SU-DHL-6 (cell line): ENCODE data around the gene CRADD.

ENCODE experiments used
- H2AFZ ChIP-seq: fragments of 200-600 bp; sonication (generic); 2 replicates; pipeline ENCODE4 v1.6.1; 2014; ENCODE audit warnings: low read depth, mild to moderate bottlenecking, moderate library complexity, mixed read lengths, antibody characterized with exemption, low read length; ENCODE audit not compliant: severe bottlenecking
- H3F3A ChIP-seq: fragments of 200-600 bp; shearing (Covaris generic); 2 replicates; pipeline ENCODE4 v1.6.0; 2016; ENCODE audit warnings: antibody characterized with exemption, mild to moderate bottlenecking; ENCODE audit not compliant: insufficient read depth
- H3K27ac ChIP-seq: fragments of 200-600 bp; sonication (generic); 2 replicates; pipeline ENCODE4 v1.5.1; 2016; ENCODE audit warnings: low read depth, mild to moderate bottlenecking, low read length, moderate library complexity, mixed read lengths
- H3K27me3 ChIP-seq: fragments of 200-600 bp; sonication (generic), shearing (Covaris generic); 2 replicates; pipeline ENCODE4 v1.6.0; 2014; ENCODE audit warnings: mild to moderate bottlenecking, low read length
- H3K36me3 ChIP-seq: fragments of 200-600 bp; sonication (generic); 2 replicates; pipeline ENCODE4 v1.6.1; 2014; ENCODE audit warnings: mild to moderate bottlenecking, low read length, mixed read lengths
- H3K4me2 ChIP-seq: fragments of 300-600, 200-600 bp; shearing (Covaris generic), sonication (generic); 2 replicates; pipeline ENCODE4 v1.6.0; 2014; ENCODE audit warnings: low read length, low read depth, mild to moderate bottlenecking; ENCODE audit not compliant: poor library complexity, severe bottlenecking
- H3K4me3 ChIP-seq: fragments of 200-600 bp; sonication (generic); 2 replicates; pipeline ENCODE4 v1.5.1; 2014; ENCODE audit warnings: antibody characterized with exemption, low read length, mild to moderate bottlenecking, mixed read lengths; ENCODE audit not compliant: insufficient read depth, poor library complexity, severe bottlenecking
- H3K79me2 ChIP-seq: fragments of 200-600 bp; sonication (generic); 2 replicates; pipeline ENCODE4 v1.6.1; 2014; ENCODE audit warnings: mild to moderate bottlenecking, low read length, moderate library complexity; ENCODE audit not compliant: insufficient read depth
- H3K9ac ChIP-seq: fragments of 200-600 bp; sonication (generic); 2 replicates; pipeline ENCODE4 v1.7.0; 2014; ENCODE audit warnings: mild to moderate bottlenecking, low read length
- H3K9me2 ChIP-seq: fragments of 200-600 bp; sonication (generic); replicated peaks from 2 replicates; pipeline ENCODE4 v1.6.1; 2014; ENCODE audit warnings: low read length; ENCODE audit not compliant: insufficient read depth
- H3K9me3 ChIP-seq: fragments of 200-600 bp; sonication (generic); 2 replicates; pipeline ENCODE4 v1.6.1; 2014; ENCODE audit warnings: low read length, mixed read lengths; ENCODE audit not compliant: insufficient read depth
- H4K20me1 ChIP-seq: fragments of 200-600 bp; sonication (generic); 2 replicates; pipeline ENCODE4 v1.6.1; 2014; ENCODE audit warnings: low read depth, mild to moderate bottlenecking, antibody characterized with exemption, low read length, moderate library complexity, mixed read lengths
- EZH2phosphoT487 ChIP-seq: fragments of 200-600 bp; sonication (generic), shearing (Covaris generic); conservative IDR thresholded peaks from 2 replicates; pipeline ENCODE4 v1.6.1; 2018; ENCODE audit warnings: mild to moderate bottlenecking, antibody characterized with exemption, low read length, moderate library complexity, mixed read lengths
- TF ChIP-seq, protein P1 (sequence below): fragments of 200-600 bp; sonication (generic); IDR thresholded peaks from one replicate; pipeline ENCODE4 v1.5.1; 2017; ENCODE audit warnings: antibody characterized with exemption, mild to moderate bottlenecking, low read length, moderate library complexity; ENCODE audit not compliant: insufficient read depth, poor library complexity, severe bottlenecking

Gene CRADD

DNA sequence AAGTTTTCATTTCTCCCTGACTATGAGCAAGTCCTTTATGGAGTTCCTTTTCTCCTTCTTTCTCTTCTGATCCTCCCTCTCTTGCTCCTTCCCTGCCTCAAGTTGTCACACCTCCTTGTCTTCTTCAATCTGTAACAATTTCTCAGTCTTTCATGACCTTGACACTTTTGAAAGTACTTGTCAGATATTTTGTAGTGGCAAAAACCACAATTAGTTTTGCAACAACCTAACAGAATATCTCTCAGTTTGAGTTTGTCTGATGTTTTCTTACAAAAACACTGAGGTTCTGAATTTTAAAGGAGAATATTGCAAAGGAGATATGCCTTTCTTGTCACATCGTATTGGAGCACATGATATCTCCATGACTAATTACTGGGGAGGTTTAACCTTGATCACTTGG, 4.1 kb upstream of the CRADD start:
- Histone ChIP-seq H4K20me1 (no peaks in the 10 kb centered on the region), H3F3A (no peaks in the 10 kb centered on the region), H2AFZ (no peak overlapping the region), H3K27me3 (no peaks in the 10 kb centered on the region), H3K9ac (no peak overlapping the region), H3K36me3 (no peaks in the 10 kb centered on the region), H3K9me2 (no peaks in the 10 kb centered on the region), H3K4me3 (no peak overlapping the region), H3K9me3 (no peaks in the 10 kb centered on the region), H3K4me2 (no peak overlapping the region), H3K79me2 (no peaks in the 10 kb centered on the region), H3K27ac (no peak overlapping the region)
- TF ChIP-seq EZH2phosphoT487 = no peak
- TF ChIP-seq, protein P1, sequence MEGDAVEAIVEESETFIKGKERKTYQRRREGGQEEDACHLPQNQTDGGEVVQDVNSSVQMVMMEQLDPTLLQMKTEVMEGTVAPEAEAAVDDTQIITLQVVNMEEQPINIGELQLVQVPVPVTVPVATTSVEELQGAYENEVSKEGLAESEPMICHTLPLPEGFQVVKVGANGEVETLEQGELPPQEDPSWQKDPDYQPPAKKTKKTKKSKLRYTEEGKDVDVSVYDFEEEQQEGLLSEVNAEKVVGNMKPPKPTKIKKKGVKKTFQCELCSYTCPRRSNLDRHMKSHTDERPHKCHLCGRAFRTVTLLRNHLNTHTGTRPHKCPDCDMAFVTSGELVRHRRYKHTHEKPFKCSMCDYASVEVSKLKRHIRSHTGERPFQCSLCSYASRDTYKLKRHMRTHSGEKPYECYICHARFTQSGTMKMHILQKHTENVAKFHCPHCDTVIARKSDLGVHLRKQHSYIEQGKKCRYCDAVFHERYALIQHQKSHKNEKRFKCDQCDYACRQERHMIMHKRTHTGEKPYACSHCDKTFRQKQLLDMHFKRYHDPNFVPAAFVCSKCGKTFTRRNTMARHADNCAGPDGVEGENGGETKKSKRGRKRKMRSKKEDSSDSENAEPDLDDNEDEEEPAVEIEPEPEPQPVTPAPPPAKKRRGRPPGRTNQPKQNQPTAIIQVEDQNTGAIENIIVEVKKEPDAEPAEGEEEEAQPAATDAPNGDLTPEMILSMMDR = no peak

DNA sequence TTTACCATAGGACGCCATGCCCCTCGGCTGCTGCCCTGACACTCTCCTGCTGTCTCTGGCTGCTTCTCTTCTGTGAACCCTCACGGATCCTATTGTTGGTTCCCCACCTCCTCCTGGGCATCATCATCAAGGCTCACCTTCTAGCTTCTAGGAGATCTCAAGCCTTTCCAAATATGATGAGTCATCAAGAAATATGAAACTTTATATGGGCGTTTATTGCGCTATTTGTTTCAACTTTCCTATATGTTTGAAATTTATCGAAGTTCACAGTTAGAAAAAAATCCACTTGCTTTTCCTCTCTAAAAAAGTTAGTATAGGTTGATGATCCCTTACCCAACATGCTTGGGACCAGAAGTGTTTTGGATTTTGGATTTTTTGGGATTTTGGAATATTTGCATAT, 2.8 kb upstream of the CRADD start:
- no peaks in the 10 kb centered on the region for H3K36me3 ChIP-seq
- no peaks in the 10 kb centered on the region for H3K9me2 ChIP-seq
- H3K27me3 ChIP-seq = no peaks in the 10 kb centered on the region
- no peak overlapping the region for H3K9ac ChIP-seq
- H3K27ac ChIP-seq = no peak overlapping the region
- H4K20me1 ChIP-seq = no peaks in the 10 kb centered on the region
- H3K79me2 ChIP-seq = no peaks in the 10 kb centered on the region
- no peak overlapping the region for H2AFZ ChIP-seq
- TF ChIP-seq, protein P1 = no peak
- TF ChIP-seq EZH2phosphoT487 = no peak
- H3K4me3 ChIP-seq = no peak overlapping the region
- H3K4me2 ChIP-seq = no peak overlapping the region
- no peaks in the 10 kb centered on the region for H3K9me3 ChIP-seq
- H3F3A ChIP-seq = no peaks in the 10 kb centered on the region

DNA sequence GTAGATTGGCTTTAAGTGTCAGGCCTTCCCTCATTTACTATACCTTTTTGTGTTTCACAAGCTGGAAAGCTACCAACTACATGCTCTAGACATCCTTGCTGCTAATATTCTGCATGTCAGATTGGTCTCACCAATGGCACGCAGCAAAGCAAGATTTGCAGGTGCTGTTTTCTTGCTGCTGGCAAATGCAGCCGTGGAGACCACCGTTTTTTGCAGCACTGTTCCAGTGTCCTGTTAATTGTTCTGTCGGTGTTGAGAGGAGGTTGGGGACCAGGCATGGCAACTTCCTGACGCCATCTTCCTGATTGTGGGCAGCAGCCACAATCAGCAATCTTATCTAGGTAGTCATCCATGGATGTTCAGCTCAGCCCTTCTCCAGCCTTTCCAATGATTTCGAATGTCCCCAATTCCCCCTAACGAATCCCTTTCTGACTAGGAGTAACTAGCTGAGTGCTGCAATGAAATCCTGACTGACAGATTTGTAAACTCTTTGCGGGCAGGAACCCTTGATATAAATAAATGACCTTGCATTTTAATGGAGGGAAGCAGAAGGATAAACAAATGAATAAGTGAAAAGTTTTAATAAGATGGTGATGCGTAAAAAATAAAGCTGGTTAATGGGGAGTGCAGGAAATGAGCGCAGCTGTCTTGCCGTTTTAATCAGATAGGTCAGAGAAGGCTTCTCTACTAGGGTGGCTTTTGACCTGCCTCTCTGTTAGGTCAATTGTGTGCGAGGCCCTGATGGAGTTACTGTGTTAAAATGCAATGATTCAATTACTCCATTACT, 574 bp upstream of the CRADD start:
- Histone ChIP-seq H3K36me3 (no peaks in the 10 kb centered on the region), H3K79me2 (no peaks in the 10 kb centered on the region), H3K27ac (no peak overlapping the region), H3K4me2 (peak overlapping the region; percentile 48), H3K27me3 (no peaks in the 10 kb centered on the region), H4K20me1 (no peaks in the 10 kb centered on the region), H2AFZ (peak overlapping the region; percentile 85), H3K9me2 (no peaks in the 10 kb centered on the region), H3K9ac (0 out of 2 replicates have a peak overlapping the region, but pooled peaks have one; percentile 42), H3K9me3 (no peaks in the 10 kb centered on the region), H3K4me3 (peak overlapping the region; percentile 38), H3F3A (no peaks in the 10 kb centered on the region)
- no peak for TF ChIP-seq EZH2phosphoT487
- TF ChIP-seq, protein P1 = no peak
